Ishikawa (cell line): Measurements from ENCODE around the gene INPP4B.

Experiments used
- CEBPB ChIP-seq: IDR thresholded peaks from 2 replicates; pipeline ENCODE4 v1.6.1; 2012
- CREB1 ChIP-seq: IDR thresholded peaks from 2 replicates; pipeline ENCODE4 v1.6.1; 2012; ENCODE audit warnings: low read depth
- EGR1 ChIP-seq: IDR thresholded peaks from 2 replicates; pipeline ENCODE4 v1.6.1; 2012
- FOXM1 ChIP-seq: IDR thresholded peaks from 2 replicates; pipeline ENCODE4 v1.6.1; 2012; ENCODE audit warnings: low read depth, borderline replicate concordance
- MAX ChIP-seq: IDR thresholded peaks from 2 replicates; pipeline ENCODE4 v1.6.1; 2012
- NFIC ChIP-seq: IDR thresholded peaks from 2 replicates; pipeline ENCODE4 v1.6.1; 2012
- TCF12 ChIP-seq: IDR thresholded peaks from 2 replicates; pipeline ENCODE4 v1.6.1; 2012; ENCODE audit warnings: low read depth
- TEAD4 ChIP-seq: IDR thresholded peaks from 2 replicates; pipeline ENCODE4 v1.6.1; 2012
- USF1 ChIP-seq: IDR thresholded peaks from 2 replicates; pipeline ENCODE4 v1.6.1; 2012

- no peak for TF ChIP-seq EGR1
- TF ChIP-seq FOXM1: no peak
- no peak for TF ChIP-seq MAX
- TF ChIP-seq TEAD4: no peak
- no peak for TF ChIP-seq USF1
- no peak for TF ChIP-seq NFIC
- TF ChIP-seq TCF12: no peak
- no peak for TF ChIP-seq CEBPB
- no peak for TF ChIP-seq CREB1
These were observed 439.1 kb downstream of the INPP4B start for GRCh38 chr4:142406917-142407501.
